LHCN-M2 (cell line): ENCODE results near the gene FRMPD3. TPM values are rescaled to one million over a fixed set of nuclear protein-coding genes. Genes with fewer than 3 reads are reported as not detected.

Source experiments
- DNase-seq: peaks from one replicate; pipeline ENCODE4 v3.0.0-alpha.2; 2012; ENCODE audit warnings: low read depth
- total RNA-seq: library from RNA; depleted of rRNA; stranded (reverse); fragments of >200 nt; gene quantifications from 2 replicates; pipeline ENCODE4 v1.2.3, GENCODE V29; 2014; rRNA removed

Gene FRMPD3
- total RNA-seq, 1 experiment from 2014 or later, result under 0.01 TPM

GRCh38 chrX:107480272-107480671 is 30.8 kb downstream of the FRMPD3 start:
- DNase-seq, result no peak

- DNase-seq, result no peak
These were observed 32.6 kb downstream of the FRMPD3 start for GRCh38 chrX:107482046-107482445.

GRCh38 chrX:107484002-107484726 is 34.7 kb downstream of the FRMPD3 start:
- DNase-seq, result peak; percentile 21

DNA sequence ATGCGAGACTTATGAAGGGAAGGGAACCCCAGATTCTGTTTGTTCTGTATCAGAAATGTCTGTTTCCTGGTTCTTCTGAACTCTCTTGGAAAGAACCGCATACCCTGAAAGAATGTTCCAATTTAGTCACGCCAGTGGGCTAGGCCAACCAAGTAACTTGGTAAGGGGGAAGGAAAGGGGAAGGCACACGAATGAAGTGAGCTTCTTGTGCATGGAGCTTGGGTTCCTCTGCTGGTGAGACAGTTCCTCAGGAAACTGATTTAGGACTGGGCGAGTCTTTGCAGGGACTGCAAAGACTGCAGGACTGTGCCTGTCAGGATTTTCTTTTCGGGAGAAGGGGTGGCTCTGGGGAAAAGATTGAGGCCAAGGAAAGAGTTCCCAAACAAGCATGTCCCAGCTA is 35.6 kb downstream of the FRMPD3 start:
- no peak for DNase-seq

DNA sequence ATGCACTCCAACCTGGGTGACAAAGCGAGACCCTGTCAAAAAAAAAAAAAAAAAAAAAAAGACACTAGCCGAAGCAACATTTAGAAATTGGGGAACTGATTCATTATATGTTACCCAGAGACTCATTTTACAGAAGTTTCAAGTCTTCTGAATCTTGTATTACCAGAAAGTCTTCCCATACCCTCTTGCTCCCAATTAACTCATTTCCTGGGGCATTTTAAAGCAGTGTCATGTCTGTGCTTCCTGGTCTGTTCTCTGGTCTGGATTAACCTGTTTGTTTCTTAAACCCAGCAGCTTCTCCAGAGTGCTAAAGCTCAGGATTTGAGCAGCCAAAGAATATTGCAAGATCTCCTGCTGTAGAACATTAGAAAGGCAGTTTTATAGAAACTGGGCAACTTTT is 43.7 kb downstream of the FRMPD3 start:
- no peak for DNase-seq

DNA sequence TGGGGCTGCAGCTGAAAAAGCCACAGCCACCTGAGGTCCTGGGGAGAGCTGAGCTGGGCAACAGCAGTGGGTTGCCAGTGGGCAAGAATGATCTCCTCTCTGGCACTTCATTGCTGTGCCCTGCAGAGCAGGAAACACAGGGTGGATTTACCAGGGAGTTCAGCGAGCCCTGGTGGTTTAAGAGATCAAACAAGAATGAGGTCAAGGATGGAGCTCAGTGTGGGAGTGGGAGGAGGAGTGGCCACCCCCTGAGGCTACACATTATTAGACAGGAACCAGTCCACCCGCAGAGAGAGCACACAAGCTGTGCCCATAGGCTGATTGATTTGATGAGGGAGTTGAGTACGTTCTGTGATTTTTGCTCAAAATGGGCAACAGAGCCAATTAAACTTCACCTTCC is 47.3 kb downstream of the FRMPD3 start:
- DNase-seq, result no peak

Other genes with a start within 250 kb of the FRMPD3 start
- gene NUP62CL, start 243.2 kb upstream of the FRMPD3 start, total RNA-seq, result not detected in 2 replicates
- not detected in 2 replicates for gene DNAAF6, start 243.0 kb upstream of the FRMPD3 start, total RNA-seq
- 42.5 and 45.8 TPM in 2 replicates for gene PRPS1, start 178.9 kb downstream of the FRMPD3 start, total RNA-seq